A172 (cell line): ENCODE data around the gene TLR6. TPM values are rescaled to one million over a fixed set of nuclear protein-coding genes. Genes with fewer than 3 reads are reported as not detected.
"Not testable (repeated sequence)": the region's sequence is repeated elsewhere in the genome, so short reads cannot be mapped to it uniquely, and the experiment has no call there.

Source experiments
- DNase-seq: peaks from one replicate; pipeline ENCODE4 v3.0.0-alpha.2; 2015; ENCODE audit warnings: low spot score
- total RNA-seq: library from RNA; depleted of rRNA; stranded (reverse); fragments of >200 nt; shearing (Covaris generic); gene quantifications from 2 replicates; pipeline ENCODE4 v1.2.3, GENCODE V29; 2014; rRNA removed

TLR6 gene
- total RNA-seq, 1 experiment from 2014 or later = 11.0 TPM

DNA sequence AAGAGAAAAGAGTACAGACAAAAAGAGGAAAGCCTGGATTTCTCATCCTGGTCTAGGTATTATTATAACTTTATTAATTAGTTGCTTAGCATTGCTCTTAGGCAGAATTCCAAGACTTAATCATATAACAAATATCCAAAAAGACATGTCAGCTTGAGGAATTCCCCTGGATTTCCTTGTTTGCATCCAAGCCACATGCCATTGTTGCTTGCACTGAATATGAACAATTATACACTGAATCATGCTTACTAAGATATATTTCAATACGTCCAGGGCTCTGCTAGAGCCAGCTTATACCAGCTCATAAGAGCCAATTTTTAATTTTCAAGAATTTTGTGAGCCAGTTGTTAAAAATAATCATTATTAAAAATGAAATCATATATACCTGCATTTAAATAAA is 68.3 kb downstream of the TLR6 start:
- DNase-seq = peak; percentile 33

DNA sequence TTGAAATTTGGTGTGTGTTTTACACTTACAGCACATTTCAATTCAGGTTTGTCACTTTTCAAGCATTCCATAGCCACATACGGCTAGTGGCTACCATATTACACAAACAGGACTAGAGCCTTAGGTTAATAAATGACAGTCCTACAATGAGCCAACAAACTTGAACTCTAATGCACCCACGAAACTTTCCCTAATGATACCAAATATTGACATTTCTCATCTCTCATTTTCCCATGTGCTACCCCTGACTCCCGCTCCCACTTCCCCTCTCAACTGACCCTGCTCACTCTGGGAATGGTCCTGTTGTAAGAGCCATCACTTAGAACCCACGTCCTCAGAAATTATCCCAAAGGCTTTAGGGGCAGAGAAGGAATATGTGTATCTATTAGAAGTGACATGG is 68.9 kb downstream of the TLR6 start:
- DNase-seq = no peak

DNA sequence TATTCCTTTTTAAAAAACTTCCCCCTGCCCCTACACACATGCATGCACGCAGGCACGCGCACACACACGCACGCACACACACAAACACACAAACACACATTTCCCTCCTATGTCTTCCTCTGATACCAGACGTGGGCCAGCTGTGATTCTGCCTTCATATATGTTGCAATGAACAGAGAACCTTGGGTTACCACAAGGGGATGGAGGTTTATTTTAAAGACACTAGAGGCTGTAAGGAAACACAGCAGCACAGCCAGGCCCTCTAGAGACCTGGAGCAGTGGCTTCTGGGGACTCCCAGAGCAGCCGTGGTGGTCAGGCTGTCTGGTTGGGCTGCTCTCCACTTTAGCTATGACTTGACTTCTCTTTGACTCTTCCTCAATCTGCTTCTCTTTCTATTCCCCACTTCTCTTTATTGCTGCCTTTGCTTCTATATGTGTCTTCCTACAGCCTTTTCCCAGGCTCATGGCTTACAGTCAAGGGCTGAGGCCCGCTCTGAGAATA is 70.7 kb downstream of the TLR6 start:
- DNase-seq = no peak

DNA sequence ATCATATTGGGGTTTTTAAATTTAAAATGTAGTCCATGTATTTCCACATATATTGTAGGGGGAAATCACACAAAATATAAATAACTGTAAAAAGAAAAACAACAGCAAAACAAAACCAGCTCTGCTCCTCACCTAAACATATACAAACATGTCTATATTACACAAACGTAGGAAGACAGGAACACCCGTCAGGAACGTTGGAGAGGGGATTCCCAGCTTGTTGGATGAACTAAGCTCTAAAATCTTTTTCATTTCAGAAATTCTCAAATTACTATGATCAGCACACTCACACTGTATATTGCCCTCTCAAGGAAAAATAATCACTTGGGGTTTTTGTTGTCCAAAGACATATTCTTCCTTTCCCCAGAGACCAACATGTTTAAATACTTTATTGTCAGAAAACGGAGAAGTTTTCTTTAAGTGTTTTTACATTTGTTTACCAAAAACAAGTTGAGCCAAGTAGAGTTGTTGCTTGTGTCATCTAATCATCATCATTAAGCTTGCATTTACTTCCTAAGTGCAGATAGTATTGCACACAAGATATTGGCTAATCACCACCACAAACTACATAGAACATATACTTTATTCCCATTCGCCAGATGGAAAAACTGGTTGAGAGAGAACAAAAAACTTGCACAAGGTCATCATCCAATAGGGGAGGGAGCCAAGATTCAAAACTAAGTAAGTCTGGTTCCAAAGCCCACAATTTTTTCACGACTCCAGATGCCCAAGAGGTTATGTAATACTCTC is 71.4 kb downstream of the TLR6 start:
- DNase-seq = no peak

DNA sequence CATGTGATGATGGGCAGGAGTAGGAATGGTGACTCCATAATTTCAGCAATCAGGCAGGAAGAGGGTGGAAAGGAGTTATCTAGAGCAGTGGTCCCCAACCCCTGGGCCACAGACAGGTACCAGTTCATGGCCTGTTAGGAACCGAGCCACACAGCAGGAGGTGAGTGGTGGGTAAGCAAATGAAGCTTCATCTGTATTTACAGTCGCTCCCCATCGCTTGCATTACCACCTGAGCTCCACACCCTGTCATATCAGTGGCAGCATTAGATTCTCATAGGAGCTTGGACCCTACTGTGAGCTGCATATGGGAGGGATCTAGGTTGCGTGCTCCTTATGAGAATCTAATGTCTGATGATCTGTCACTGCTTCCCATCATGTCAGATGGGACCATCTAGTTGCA is 72.5 kb downstream of the TLR6 start:
- DNase-seq = no peak

DNA sequence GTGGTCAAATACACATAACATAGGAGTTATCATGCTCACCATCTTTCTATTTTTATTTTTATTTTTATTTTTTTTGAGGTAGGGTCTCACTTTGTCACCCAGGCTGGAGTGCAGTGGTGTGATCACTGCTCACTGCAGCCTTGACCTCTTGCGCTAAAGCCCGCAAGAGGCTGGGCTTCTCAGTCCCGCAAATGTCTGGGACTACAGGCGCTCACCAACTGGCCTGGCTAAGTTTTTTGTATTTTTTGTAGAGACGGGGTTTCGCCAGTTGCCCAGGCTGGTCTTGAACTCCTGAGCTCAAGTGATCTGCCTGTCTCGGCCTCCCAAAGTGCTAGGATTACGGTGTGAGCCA is 73.5 kb downstream of the TLR6 start:
- no peak for DNase-seq

DNA sequence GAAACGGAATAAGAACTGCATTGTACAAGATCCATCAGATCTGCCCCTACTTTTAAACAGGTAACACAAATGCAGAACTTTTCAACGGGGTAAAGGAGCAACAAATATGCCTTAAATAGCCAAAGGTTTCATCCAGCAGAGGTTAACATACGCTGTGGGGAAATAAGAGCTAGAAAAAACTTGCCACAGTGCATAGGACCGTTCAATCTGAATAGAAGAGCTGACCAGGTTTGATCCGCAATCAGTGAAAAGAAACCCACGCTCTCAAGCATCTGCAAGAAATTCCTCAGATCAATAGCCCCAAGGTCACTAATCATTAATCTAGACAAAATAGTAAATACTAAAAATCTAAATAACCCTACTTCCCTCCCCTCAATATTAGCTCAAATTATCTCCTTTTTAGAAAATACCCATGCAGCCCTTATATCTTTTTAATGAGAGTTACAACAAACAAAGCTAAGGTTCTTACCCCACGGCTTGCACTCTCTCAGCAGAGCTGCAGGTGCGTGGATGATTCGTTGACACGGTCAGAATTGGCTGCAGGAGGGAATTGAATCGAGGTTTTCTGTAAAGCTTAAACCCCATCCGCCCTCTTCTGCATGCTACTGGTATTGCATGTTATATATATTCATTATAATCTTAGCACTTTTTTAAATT is 74.0 kb downstream of the TLR6 start, which contains the start of gene TLR10:
TSS of gene TLR10 (minus strand) at position 539 of the 657 bp plus-strand sequence. CDS start 7,400 bp downstream, outside the sequence.
- DNase-seq = peak; percentile 36

DNA sequence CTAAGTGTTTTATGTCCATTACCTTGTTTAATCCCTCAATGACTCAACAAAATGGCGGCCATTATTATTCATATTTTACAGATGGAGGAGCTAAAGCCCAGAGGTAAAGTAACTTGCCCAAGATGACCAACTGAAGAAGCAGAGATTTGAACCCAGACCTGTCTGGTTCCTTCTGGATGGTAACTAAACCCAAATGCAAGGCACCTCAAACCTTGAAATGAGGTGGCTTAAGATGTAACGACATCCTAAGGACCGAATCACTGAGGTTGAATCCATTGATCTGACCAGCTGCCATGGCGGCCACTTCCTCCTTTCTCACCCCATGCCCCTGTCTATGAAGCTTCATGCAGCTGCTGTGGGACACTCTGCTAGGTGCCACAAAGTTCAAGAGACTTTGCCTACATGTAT is 74.8 kb downstream of the TLR6 start:
- DNase-seq = no peak

DNA sequence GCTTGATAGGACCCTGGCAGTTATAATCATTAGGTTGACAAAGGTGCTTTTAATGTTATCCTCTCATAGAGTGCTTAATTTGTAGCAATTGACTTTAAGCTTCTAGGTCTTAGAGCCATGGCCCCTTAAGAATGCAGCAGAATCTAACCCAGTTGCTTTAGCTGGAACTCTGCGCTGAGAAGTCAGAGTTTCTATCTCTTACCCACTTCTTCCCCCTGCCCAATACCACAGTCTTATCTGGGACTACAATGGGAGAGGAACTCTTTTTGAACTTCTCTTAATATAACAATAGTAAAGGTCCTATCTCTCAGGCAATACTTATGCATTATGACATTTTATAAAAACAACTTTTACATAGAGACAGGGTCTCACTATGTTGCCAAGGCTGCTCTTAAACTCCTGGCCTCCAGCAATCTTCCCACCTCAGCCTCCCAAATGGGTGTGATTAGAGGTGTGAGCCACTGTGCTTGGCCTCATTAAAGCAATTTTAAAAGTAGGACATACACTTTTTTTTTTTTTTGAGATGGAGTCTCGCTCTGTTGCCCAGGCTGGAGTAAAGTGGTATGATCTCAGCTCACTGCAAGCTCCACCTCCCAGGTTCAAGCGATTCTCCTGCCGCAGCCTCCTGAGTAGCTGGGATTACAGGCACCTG is 75.7 kb downstream of the TLR6 start:
- DNase-seq = no peak

DNA sequence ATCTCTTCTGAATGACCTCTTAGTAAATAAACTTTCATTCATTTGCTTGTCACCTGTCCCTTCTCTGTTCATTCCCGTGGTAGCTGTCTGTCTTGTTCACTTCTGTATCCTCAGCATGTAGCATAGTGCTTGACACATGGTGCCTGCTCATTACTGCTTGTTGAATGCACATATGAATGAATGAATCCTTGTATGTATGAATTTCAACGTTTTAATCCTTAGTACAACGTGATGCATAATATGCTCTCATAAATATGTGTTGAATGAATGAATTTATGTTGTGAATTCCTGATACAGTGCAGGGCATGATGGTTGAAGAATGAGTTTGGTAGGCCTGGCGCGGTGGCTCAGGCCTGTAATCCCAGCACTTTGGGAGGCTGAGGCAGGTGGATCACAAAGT is 76.8 kb downstream of the TLR6 start:
- DNase-seq = no peak

DNA sequence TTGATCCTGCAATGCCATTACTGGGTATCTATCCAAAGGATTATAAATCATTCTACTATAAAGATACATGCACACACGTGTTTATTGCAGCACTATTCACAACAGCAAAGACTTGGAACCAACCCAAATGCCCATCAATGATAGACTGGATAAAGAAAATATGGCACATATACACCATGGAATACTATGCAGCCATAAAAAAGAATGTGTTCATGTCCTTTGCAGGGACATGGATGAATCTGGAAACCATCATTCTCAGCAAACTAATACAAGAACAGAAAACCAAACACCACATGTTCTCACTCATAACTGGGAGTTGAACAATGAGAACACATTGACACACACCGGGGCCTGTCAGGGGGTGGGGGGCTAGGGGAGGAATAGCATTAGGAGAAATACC is 78.7 kb downstream of the TLR6 start:
- not testable (repeated sequence) for DNase-seq

DNA sequence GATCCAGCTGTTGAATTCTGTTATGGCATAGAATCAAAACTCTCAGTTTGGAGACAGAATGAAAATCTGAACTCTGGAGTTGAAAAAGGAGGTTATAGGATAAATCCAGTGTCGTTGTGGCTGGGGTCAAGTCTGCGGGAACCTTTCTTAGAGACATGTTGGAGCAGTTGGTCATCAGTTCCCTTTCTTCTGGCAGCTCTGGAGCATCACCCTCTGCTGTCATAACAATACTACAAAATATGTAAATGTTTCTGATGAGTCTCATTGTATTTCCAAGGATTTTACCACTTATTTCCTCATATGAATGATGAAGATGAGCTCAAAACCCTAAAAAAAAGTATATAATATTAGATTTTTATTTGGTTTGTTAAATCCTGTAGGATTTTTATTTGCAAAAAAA is 81.3 kb downstream of the TLR6 start:
- DNase-seq = no peak

DNA sequence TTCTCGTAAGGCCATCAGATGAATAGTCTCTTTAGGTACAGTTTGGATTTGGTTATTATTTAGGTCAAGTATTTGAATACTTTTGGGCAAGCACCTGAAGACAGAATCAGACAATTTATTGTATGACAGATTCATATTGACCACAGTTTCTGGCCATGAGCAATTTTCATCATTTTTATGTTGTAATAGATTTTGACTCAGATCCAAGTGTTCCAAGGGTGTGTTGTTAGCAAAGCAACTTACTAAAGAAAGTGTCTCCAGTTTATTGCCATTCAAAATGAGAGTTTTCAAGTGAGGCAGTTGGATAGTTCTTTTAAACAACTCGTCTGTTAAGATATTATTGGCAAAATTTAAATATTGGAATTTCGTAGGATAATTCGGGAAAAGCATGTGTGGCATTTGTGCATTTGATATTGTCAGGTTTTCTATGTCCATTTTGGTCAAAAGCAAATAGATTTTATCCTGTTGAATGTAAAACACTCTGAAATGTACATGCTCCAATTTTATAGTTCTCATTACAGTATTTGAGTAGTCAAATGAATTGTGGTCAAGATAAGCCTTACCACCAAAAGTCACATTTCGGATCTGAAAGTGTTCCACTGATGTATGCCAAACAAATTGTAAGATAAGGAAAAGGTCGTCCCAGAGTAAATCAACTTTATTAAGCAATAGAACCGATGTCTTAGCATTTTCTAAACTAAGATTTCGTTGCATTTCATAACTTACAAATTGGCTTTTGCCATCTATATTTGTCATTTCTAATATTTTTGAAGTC is 82.2 kb downstream of the TLR6 start:
- DNase-seq = no peak

Other genes starting within 250 kb of the TLR6 start
- 6.4 and 8.9 TPM in 2 replicates for gene KLF3, start 192.6 kb downstream of the TLR6 start, total RNA-seq
- not detected in 2 replicates for gene TLR10, start 73.8 kb downstream of the TLR6 start, total RNA-seq
- gene TLR1, start 52.0 kb downstream of the TLR6 start, total RNA-seq = 0.60 and 4.6 TPM in 2 replicates
- gene FAM114A1, start 11.0 kb upstream of the TLR6 start, total RNA-seq = 85.3 and 89.1 TPM in 2 replicates
- 0.19 and 0.81 TPM in 2 replicates for gene TMEM156, start 175.6 kb upstream of the TLR6 start, total RNA-seq
- gene KLHL5, start 205.4 kb upstream of the TLR6 start, total RNA-seq = 68.5 and 78.3 TPM in 2 replicates